Muscle of back (tissue), 11 donors: ENCODE measurements around the gene RPF1. TPM values are rescaled to one million over a fixed set of nuclear protein-coding genes. Genes with fewer than 3 reads are reported as not detected.

Source experiments
- DNase-seq, 3 donors: peaks; one replicate each; pipeline versions ENCODE4 v3.0.0 to v3.0.0-alpha.2; 2013
- polyA plus RNA-seq, 10 donors: library from polyadenylated mRNA; unstranded; fragments of 120-200 nt; gene quantifications; one replicate each; pipeline ENCODE4 v1.2.1, GENCODE V29; 2013; ENCODE audit not compliant: insufficient read length in 10 of 10

RPF1 gene
- polyA plus RNA-seq, 10 donors: 28.5 to 37.6 (median 31.9) TPM

DNA sequence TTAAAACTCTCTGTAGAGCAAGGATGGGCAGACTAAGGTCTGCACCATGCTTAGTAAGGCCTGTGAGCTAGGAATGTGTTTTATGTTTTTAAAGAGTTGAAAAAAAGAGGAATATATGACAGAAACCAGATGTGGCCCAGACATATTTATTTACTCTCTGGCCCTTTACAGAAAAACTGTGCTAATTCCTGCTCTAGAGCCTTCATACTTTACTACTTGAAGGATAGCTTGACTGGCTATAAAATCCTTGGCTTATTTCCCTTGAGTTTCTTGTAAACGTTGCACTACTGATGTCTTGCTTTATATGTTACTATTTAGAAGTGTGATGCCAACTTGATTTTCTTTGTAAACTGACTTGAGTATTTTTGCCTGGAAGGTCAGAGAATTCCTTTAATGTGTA, 61.7 kb downstream of the RPF1 start:
- DNase-seq: no peak

DNA sequence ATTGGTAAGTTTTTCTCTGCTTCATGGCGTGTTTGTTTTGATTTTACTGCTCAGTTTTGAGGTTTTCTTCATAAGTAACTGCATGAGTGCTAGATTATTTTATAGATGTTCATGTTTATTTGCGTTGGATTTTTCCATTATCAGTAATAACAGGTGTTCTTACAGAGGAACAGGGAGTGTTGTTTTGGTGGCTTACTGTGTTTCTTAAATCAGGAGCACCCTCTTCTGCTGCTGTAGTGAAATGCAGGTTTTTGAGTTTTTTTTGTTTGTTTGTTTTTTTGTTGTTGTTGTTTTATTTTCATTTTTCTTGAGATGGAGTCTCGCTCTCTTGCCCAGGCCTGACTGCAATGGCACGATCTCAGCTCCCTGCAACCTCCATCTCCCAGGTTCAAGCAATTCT, 62.6 kb downstream of the RPF1 start:
- no peak for DNase-seq

Other genes starting within 250 kb of the RPF1 start
- gene SAMD13, start 177.6 kb upstream of the RPF1 start, polyA plus RNA-seq: 10 to 100 TPM in 1 of 10 donors, 1 to 10 TPM in 9; 5.7 to 10.2 (median 7.4) TPM
- under 1 TPM in 5 of 10 donors, not detected in 5; 0.12 to 0.21 (median 0.14) TPM for gene DNASE2B, start 80.8 kb upstream of the RPF1 start, polyA plus RNA-seq
- gene SPATA1, start 27.1 kb downstream of the RPF1 start, polyA plus RNA-seq: 1 to 10 TPM in 4 of 10 donors, under 1 TPM in 6; 0.32 to 2.8 (median 0.96) TPM
- 100 to 1,000 TPM; 166 to 213 (median 181) TPM for gene GNG5, start 27.3 kb downstream of the RPF1 start, polyA plus RNA-seq
- 1 to 10 TPM; 5.8 to 9.0 (median 7.2) TPM for gene CTBS, start 95.2 kb downstream of the RPF1 start, polyA plus RNA-seq
- gene SSX2IP, start 211.2 kb downstream of the RPF1 start, polyA plus RNA-seq: 10 to 100 TPM; 11.3 to 22.7 (median 15.4) TPM